ENCODE measurements around the gene SLC35F2.
"Not testable (repeated sequence)": the region's sequence is repeated elsewhere in the genome, so short reads cannot be mapped to it uniquely, and the experiment has no call there.

SLC35F2 gene

GRCh38 chr11:107787733-107788132 is 70.9 kb downstream of the SLC35F2 start:
- no peak for DNase-seq (ENCODE audit: low read depth in 2 of 2)

DNA sequence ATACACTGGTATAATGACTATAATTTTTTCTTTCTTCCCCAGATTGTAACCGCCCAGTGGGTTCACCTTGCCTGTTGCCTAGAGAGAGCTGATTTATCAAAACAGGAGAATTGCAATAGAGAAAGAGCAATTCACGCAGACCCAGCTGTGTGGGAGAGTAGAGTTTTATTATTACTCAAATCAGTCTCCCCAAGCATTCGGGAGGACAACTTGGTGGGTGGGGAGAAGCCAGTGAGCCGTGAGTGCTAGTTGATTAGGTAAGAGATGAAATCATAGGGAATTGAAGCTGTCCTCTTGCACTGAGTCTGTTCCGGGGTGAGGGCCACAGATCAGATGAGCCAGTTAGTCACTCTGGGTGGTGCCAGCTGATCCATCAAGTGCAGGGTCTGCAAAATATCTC is 73.2 kb downstream of the SLC35F2 start:
- no peak for DNase-seq (ENCODE audit: low read depth in 2 of 2)

GRCh38 chr11:107783121-107783520 is 75.5 kb downstream of the SLC35F2 start:
- no peak for DNase-seq (ENCODE audit: low read depth in 2 of 2)

- DNase-seq (ENCODE audit: low read depth in 2 of 2): no peak
Measured at GRCh38 chr11:107780775-107781174, 77.8 kb downstream of the SLC35F2 start.

DNA sequence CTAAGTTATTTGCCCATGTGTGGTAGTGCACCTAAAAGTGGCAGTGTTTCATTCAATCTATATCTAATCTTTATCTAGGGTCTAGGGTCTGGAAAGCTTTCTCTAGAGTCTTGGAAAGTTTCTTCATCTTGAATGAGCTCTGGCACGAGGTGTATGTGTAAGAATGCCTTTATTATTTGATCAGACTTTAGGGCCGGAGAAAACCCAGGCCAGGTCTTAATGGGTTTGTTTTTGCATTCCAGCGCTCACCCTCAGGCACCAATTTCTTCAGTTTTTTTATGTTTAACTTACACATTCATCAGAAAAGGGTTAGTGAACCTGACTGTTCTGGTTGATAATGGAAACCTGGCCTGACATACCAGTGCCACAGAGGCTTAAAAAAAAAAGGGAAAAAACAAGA is 78.5 kb downstream of the SLC35F2 start:
- DNase-seq (ENCODE audit: low read depth in 2 of 2): no peak

DNA sequence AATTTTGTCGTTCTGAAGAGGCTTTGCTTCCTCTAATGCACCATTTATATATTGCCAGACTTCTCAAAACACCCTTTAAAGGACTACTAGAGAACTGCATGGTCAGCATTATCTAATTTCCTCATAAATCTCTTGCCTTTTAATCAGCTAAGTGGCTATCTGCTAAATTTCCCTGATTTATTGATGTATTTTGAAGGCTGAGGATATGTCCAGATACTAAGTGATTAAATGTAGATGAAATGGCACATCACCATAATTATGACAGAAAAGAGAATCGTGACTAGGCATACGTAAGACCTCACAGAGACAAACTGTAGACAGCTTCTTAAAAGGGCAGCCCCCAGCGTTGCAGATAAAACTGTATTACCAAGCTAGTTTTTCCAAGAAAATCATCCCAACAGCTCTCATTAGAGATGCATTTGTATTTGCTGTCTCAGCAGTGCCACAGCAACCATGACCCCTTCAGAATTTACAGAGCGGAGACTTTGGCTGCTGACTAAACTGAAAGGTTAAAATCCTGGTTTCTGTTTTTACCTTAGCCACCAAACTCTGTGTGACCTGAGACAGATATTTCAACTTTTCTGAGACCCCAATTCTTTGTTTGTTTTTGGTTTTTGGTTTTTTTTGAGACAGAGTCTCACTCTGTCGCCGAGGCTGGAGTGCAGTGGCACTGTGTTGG is 79.6 kb downstream of the SLC35F2 start:
- DNase-seq (ENCODE audit: low read depth in 2 of 2): no peak

GRCh38 chr11:107777110-107777509 is 81.5 kb downstream of the SLC35F2 start:
- no peak for DNase-seq (ENCODE audit: low read depth in 2 of 2)

DNA sequence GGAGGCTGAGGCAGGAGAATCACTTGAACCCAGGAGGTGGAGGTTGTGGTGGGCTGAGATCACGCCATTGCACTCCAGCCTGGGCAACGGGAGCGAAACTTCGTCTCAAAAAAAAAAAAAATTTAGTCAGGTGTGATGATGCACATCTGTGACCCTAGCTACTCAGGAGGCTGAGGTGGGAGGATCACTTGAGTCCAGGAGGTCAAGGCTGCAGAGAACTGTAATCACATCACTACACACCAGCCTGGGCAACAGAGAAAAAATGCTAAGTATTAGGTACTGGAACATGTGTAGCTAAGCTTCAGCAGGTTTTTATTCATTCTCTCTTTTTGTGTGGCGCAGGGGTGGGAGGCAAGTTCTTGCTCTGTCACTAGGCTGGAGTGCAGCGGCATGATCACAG is 82.5 kb downstream of the SLC35F2 start:
- DNase-seq (ENCODE audit: low read depth in 2 of 2): no peak

- DNase-seq (ENCODE audit: low read depth in 2 of 2): no peak
Measured at GRCh38 chr11:107770551-107770951, 88.0 kb downstream of the SLC35F2 start.

- DNase-seq (ENCODE audit: low read depth in 2 of 2): no peak
Measured at GRCh38 chr11:107769189-107769588, 89.4 kb downstream of the SLC35F2 start.

DNA sequence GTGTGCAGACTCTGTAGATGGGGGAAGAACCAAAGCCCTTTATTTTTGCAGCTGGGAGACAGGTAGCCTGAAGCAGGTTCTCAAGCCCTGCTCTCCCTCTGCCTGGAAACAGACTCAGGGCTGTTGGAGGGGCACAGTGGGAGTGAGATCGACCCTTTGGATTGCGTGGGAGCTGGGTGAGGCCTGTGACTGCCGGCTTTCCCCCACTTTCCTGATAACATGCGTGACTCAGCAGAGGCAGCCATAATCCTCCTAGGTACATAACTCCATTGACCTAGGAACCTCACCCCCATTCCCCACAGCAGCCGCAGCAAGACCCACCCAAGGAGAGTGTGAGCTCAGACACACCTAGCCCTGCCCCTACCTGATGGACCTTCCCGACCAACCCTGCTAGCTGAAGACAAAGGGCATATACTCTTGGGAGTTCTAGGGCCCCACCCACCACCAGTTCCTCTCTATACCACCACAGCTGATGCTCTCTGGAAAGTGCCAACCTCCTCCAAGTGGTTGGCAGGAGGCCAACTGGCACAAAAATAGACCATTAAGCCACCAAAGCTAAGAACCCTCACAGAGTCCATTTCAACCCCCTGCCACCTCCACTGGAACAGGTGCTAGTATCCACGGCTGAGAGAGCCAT is 99.8 kb downstream of the SLC35F2 start:
- DNase-seq (ENCODE audit: low read depth in 2 of 2): not testable (repeated sequence)

DNA sequence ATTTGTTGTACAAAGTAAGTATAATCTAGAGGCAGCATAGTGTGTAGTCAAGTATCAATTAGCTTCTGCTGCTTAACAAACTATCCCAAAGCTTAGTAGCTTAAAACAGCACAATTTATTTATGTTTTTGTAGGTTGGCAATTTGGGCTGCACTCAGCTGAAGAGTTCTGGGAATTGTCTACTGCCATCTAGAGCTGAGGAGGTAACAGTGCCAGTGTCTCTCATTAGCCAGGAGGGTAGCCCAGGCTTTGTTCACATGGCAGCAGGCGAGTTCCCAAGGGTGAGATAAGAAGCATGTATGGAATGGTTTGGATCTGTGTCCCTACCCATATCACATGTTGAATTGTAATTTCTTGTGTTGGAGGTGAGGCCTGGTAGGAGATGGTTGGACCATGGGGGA is 100.9 kb downstream of the SLC35F2 start:
- DNase-seq (ENCODE audit: low read depth in 2 of 2): no peak

DNA sequence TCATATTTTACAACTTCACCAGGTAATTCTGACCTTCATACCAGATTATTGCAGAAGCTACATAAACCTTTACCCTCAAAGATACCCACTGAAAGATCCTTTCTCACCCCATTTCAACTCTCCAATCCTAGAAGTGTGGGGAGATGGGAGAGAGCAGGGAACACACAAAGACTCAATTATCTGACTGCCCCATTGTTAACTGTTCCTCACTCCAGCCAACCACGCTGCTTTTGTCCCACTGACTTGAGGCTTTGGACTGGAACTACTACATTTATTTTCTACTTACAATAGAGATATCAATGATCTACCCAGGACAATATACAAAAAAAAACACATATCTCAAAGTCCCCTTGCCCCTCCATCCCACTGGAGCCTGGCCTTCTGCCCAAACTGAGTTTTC is 102.0 kb downstream of the SLC35F2 start:
- DNase-seq (ENCODE audit: low read depth in 2 of 2): no peak

DNA sequence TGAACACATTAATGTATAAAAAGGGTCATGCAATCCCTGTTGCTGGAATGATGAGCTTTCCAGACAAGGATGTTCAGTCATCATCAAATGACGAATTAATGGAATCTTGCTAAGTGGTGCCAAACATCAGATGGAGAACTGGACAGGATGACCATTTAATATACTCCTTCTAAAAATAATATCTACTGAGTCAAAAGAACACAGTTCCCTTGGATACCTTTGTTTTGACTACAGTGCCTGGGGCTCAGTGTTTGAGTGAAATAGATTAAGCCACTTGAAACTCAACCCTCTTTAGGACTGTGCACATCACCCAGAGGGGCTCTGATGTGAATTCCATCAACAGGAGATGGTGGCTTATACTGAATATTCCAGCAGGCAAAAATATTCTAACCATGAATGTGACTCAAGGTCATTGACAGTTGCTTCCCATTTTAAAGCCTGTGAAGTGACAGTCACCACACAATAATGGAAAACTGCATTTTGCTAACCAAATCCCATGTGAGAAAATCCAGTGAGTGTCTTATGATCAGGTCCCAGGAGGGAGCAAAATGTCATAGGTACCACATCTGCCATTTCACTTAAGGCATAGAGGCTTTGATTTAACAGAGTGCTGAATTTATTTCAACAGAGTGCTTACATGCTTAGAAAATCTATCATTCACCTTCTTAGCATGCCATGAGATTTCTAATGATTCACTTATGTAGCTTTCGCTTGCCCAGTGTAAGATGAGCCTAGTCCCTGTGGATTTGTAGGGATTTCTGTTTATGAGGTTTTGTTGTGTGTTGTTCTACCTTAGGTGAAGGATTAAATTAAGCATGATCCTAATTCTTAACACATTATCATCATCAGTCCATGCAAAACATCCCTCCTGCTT is 105.4 kb downstream of the SLC35F2 start:
- no peak for DNase-seq (ENCODE audit: low read depth in 2 of 2)

DNA sequence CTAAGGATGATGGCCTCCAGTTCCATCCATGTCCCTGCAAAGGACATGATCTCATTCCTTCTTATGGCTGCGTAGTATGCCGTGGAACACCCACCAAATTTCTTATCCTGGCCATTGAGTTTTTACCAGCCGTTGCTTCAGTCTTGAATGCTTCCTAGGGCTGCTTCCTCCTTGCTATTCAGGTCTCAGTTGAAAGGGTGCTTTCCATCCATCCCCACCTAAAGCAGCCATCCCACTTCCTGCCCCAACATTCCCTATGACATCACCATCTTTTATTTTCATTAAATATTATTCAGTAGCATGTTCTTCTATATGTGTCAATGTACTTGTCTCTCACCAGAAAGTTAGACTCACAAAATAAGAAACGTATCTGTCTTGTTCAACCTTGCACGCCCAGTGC is 106.1 kb downstream of the SLC35F2 start:
- DNase-seq (ENCODE audit: low read depth in 2 of 2): no peak

GRCh38 chr11:107751082-107751481 is 107.5 kb downstream of the SLC35F2 start:
- DNase-seq (ENCODE audit: low read depth in 2 of 2): no peak

DNA sequence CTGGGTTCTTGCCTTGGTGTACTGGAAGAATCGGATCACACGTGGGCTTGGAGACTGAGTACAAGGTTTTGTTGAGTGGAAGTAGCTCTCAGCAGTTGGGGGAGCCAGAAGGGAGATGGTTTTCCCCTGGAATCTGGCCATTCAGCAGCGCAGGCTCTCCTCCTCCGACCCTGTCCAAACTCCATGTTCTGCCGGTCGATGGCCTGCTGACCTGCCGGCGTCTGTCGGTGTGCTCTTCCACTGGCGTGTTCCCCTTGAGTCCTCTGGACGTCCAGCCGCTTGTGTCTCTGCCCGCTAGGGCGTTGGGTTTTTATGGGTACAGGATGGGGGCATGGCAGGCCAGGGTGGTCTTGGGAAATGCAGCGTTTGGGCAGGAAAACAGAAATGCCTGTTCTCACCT is 108.3 kb downstream of the SLC35F2 start:
- no peak for DNase-seq (ENCODE audit: low read depth in 2 of 2)

DNA sequence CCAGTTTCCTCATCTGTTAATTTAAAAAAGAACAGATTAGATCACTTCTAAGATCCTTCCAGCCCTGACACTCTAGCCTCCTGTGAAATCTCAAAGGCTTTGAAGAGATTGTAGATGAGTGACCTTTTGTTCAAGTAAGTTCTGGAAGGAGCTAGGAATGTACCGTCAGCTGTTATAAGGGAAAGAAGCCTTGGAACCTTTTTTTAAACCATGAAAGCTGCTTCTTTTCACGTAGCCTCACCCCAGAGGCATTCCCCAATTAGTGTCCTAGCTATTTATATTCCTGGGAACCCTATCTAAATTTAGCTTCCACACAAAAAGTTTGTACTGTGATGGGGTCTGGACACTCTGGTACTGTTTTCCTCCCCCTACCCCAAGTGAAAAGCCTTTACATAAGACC is 111.0 kb downstream of the SLC35F2 start:
- no peak for DNase-seq (ENCODE audit: low read depth in 2 of 2)

DNA sequence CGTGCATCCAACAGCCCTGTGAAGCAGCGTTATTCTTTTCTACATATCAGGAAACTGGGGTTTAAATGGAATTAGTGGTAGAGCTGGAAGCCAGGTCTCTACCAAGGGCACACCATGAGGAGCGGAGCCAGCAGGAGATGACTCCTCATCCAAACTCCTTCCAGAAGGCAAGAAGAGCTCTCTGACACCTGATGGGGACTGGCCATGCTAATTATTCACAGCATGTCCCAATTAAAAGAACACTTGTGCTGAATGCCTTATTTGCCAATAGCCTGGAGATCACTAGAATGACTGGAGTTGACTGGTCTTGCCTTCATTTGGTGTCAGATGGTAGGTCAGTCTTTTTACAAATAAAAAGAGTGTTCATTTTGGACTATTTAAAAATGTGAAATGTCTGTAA is 113.9 kb downstream of the SLC35F2 start:
- no peak for DNase-seq (ENCODE audit: low read depth in 2 of 2)

- DNase-seq (ENCODE audit: low read depth in 2 of 2): no peak
Measured at GRCh38 chr11:107743191-107743590, 115.4 kb downstream of the SLC35F2 start.

DNA sequence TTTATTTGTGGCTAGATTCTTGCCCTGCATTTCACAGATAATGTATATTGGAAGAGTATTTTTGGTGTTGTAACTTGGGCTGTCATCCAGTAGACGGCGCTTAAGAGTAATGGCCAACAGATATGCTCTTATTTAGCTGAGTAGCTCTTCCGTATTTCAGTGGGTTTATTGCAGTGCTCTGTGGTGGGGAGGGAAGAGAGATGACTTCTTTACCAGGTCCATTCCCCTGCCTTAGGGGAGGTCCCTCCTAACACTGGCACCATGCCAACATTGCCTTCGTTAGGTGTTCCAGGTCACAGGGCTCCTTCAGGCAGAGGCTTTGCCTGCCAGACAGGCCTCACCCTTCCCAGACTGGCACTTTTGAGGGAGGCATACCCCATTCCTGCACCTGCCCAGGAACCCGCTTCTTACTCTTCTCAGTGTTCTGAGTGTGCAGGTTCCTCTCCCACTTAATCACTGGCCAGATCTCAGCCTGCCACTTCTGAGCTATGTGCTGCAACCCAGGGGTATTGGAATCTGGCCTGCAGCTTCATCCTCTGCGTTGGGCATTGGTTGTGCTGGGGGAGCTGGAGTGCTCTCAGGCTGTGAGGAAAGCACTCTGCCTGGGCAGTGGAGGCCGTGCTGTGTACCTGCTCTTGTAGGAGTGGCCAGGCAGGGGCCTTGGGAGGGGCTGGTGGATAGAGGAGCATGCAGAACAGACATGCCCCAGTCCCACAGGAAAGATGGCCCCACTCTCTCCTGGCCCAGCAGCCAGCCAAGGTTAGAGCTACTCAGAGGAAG is 117.4 kb downstream of the SLC35F2 start:
- DNase-seq (ENCODE audit: low read depth in 2 of 2): no peak

All from activated CD8-positive, alpha-beta memory T cell treated with anti-CD3 and anti-CD28 coated beads for 4 hours (primary cell).